NK-92 treated with Interleukin-12 subunit alpha and Interleukin-12 subunit beta, amount 100 ng/mL, for 24 hours (cell line): ENCODE results near the gene CCNL2.
"Not testable (repeated sequence)": the region's sequence is repeated elsewhere in the genome, so short reads cannot be mapped to it uniquely, and the experiment has no call there.

Experiments used
- DNase-seq: peaks from one replicate; lab custom pipeline; 2025; lab: John Stamatoyannopoulos, UW

The CCNL2 gene

DNA sequence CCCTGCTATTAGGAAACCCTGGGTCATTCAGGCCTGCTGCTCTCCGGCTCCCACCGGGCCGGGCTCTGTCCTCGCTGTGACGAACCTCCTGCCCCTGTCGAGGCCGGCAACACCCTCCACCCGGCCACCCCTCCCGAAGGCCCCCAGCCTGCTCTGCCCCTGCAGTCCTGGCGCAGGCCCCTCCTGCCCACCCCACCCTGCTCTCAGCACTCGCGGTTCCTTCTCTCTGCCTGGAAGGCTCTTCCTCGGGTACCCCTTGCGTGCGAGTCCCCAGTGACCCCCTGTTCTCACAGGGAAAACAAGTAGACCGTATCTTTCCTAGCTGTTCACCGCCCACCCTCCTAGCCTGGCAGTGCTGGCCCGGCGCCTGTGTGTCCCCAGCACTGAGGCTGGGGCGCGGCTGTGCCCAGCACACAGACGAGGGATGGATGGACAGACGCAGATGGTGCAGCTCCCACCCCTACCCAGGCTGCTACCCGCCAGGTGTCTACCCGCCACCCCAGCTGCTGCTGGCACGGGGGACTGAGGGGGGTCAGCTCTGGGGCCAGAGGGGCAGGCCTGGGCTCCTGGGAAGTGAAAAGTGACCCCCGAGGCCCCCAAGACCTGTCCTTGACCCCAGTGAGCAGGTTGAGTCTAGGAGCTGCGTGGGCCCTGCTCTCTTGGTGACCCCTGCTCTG is 33.3 kb upstream of the CCNL2 start:
- DNase-seq: no peak

DNA sequence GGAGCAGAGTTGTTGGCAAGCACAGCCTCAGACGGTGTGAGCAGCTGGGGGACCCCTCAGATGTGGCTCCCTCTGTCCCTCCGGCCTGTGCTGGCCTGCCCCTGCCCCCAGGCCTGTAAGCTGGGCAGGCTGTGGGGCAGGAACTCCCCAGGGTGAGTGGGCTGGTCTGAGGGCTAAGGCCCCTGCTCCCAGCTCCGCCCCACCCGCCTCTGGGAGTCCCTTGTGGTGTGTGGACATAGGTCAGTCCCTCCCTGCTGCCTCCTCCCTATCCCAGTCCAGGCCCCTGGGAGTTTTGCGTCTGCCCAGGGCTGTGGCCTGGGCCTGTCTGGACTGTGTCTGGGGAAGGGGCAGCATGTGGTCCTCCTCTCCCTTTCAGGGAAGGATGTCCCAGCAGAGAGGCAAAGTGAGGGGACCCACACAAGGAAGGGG is 32.7 kb upstream of the CCNL2 start:
- DNase-seq: no peak

DNA sequence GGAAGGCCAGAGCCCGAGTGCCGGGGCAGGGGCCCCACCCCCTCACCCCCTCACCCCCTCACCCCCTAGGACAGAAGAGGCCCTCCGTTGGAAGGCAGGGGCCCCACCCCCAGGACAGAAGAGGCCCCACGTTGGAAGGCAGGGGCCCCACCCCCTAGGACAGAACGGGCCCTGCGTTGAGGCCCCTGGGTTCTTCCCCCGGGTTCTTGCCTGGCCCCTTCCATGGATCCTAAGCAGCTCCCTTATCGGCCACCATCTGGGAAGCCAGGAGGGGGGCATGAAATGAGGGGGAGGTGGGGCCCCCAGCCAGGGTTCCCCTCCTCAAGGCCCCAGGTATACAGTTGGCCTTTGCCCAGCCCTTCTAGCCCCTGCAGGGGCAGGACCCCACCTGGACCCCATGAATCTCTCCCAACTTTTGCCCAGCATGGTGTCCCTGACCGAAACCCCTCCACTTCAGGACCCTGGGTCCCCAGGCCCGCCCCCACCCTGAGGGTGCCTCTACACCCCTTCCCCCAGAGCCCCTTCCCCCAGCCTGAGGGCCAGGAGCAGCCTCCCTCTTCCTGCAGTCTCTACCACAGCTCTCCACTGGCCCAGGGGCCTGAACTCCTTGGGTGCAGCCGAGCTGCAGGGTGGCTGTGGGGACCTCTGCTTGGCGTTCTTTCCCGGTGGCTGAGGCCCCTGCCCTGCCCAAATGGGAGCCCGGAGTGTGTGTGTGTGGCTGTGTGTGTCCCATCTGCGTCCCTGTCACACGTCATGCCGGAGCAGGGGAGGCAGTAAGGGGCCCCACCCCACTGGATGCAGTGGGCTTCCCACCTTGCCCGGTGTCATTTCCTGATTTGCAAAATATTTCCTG is 32.1 kb upstream of the CCNL2 start:
- DNase-seq: no peak

DNA sequence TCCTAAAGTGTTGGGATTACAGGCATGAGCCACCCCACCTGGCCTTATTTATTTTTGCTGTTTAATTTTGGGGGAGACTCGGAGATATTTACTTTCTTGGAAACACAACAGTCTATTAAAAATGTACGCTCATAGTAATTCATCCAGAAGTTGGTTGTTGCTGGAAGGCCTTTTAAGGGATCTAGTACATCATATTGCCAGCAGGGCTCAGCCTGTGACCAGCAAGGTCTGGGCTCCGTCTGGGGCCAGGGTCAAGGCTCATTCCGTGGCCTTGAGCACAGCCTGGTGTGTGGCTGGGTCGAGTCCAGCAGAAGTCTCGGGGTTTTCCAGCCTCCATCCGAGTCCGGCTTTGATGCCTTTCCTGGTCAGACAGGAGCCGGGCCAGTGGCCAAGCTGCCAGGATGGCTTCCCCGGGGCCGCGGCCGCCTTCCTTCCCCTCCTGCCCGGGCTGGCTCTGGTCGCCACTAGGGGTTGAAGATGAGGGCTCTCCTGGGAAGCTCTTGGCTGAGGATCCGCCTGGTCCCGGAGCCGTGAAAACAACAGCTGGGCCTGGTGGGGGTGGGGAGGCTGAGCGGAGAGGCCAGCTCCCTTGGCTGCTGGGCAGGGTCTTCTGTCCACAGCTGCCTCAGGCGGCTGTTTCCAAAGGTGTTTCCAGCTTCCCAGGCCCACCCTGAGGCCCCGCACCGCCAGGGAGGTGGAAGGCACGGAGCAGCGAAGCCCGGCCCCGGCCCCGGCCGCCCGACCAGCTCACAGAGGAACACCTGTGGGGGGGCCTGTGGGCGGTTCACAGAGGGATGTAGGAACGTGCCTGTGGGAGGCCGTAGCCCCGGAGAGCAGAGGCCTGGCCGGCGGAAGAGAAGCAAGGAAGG is 31.2 kb upstream of the CCNL2 start:
- DNase-seq: no peak

DNA sequence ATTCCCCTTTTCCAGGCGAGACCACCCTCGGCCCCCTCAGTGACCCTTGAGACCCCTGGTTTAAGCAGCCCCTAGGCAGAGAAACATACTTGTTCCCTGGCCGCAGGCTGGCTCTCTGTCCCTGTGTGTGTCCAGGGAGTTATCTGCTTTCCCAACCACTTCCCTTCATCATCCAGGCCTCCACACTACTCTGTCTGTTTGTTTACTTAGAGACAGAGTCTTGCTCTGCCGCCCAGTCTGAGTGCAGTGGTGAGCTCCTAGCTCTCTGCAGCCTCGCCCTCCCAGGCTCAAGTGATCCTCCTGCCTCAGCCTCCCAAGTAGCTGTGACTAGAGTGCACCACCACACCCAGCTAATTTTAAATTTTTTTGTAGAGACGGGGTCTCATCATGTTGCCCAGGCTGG is 30.5 kb upstream of the CCNL2 start:
- no peak for DNase-seq

DNA sequence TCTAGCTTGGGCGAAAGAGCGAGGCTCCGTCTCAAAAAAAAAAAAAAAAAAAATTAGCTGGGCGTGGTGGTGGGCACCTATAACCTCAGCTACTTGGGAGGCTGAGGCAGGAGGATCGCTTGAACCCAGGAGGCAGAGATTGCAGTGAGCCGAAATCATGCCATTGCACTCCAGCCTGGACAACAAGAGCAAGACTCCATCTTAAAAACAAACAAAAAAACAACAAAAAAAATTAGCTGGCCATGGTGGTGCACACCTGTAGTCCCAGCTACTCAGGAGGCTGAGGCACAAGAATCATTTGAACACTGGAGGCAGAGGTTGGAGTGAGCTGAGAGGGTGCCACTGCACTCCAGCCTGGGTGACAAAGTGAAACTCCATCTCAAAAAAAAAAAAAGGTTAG is 29.8 kb upstream of the CCNL2 start:
- not testable (repeated sequence) for DNase-seq

DNA sequence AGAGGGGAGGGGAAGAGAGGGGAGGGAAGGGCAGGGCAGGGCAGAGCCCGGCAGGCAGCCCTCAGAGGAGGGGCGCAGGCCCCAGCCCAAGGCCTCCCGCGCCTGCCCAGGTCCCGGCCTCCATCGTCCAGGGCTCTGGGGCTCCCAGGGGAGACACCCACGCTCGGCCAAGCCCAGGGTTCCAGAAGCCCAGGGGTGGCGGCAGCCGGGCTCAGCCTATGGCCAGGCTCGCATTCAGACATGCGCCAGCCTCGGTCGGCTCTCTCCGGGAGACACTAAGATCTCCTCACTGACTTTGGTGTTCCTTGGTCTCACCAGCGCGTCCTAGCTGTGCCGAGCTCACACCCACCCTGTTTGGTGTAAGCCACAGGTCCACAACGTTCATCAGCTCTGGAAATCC is 29.0 kb upstream of the CCNL2 start:
- no peak for DNase-seq

DNA sequence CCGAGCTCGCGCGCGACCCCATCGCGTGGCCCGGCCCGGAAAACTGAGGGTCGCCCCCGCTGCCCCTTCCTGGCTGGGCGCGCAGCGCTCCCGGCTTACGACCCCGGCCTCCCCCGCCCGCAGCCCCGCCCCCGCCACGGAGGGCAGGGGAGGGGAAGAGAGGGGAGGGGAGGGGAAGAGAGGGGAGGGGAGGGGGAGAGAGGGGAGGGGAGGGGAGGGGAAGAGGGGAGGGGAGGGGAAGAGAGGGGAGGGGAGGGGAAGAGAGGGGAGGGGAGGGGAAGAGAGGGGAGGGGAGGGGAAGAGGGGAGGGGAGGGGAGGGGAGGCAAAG is 28.6 kb upstream of the CCNL2 start:
- DNase-seq: no peak

DNA sequence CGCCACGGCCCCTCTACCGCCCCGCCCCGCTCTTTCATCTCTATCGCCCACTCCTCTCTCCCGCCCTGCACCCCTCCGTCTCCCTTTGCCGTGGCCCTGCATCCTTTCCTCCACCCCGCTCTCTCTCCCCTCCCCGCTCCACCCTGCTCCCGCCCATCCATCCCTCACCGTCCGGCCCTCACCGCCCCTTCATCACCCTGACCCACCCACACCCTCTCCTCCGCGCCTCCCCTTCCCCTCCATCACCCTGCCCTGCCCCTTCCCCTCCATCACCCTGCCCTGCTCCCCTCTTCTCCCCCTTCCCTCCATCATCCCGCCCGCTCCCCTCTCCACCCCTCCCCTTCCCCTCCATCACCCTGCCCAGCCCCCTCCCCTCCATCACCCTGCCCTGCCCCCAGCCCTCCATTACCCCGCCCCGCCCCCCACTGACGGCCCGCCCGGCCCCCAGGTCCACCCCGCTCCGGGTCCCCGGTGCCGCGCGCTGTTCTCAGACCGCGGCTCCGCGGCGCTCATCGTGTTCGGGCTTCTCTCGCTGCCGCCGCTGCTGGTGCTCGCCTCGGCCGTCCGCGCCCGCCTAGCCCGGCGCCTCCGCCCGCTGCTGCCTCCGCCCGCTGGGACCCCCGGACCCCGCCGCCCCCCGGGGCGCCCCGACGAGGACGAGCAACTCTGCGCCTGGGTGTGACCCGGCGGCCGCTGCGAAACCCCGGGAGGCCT is 28.1 kb upstream of the CCNL2 start:
- DNase-seq: no peak

DNA sequence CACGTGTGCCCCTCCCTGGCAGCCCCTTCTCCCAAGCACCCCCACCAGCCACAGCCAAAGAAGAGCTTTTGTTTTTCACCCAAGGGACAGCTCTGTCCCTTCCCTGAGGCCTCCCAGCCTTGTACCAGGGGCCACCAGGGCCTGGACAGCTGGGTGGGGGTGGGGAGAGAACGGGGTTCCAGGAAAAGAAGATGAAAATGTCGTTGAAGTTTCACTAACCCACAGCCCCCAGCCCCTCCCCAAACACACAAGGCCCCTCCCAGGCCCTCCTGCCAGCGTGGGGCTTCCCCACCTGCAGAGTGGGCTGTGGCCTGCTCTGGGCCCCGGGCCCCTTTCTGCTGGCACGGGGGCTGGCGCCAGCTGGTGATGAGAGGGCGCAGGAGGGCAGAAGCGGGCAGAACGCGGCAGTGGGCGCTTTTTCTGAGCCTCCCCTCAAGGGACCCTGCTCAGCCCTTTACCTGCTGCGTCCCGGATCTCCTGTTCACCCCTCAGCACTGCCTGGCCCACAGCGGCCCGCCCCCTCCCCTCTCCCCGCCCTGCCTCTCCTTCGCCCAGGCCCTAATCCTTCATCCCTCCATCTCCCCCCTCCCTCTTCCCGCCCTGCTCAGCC is 27.5 kb upstream of the CCNL2 start:
- no peak for DNase-seq

DNA sequence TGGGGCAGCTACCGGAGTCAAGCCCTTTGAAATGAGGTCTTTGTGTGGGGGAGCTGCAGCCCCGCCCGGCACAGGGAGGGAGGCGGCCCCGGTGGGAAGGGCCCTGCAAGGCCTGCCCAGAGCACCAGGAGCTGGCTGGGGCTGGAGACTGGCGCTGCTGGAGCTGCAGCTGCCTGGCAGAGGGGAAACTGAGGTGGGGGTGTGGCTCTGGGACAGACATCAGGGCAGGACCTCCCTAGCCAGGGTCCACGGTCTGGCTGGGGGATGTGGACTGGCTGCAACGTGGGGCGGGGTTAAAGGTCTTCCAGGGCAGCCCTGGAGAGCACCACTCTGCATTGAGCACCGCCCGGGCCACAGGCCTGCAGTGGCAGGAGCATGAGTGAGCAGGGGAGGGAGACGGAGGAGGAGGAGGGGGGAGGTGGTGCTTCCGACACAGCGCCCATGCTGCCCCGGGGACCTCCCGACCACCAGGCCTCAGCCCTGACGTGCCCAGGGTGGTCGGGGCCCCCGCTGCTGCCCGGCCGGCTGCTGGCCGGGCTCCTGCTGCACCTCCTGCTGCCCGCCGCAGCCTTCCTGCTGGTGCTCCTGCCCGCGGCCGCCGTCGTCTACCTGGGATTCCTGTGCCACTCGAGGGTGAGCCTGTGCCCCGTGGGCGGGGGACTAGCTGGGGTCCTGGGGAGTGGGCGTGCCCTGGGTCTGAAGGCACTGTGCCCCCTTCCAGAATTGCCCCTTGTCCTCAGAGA is 26.8 kb upstream of the CCNL2 start:
- no peak for DNase-seq

DNA sequence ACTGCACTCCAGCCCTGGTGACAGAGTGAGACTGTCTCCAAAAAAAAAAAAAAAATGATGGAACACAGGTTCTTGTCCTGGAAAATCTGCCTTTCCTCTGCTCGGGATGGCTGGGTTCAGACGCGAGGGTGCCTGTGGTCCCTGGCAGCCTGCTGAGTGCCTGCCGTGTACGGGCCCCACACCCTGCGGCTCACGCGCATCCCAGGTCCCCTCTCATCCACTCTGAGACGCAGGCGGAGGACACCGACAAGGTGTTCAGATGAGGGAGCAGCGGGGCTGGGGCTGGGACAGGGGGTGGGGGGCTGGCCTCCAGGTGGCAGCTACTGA is 26.3 kb upstream of the CCNL2 start:
- no peak for DNase-seq

DNA sequence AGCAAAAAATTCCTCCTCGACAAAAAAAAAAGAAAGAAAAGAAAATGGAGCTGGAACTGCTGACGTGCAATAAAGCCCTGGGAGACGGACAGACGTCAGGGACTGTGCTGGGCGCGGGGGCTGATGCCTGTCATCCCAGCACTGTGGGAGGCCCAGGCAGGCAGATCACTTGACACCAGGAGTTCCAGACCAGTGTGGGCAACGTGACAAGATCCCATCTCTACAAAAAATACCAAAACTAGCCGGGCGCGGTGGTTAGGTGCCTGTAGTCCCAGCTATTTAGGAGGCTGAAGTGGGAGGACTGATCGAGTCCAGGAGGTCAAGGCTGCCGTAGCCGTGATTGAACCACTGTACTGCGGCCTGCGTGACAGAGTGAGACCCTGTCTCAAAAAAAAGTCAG is 25.6 kb upstream of the CCNL2 start:
- no peak for DNase-seq

DNA sequence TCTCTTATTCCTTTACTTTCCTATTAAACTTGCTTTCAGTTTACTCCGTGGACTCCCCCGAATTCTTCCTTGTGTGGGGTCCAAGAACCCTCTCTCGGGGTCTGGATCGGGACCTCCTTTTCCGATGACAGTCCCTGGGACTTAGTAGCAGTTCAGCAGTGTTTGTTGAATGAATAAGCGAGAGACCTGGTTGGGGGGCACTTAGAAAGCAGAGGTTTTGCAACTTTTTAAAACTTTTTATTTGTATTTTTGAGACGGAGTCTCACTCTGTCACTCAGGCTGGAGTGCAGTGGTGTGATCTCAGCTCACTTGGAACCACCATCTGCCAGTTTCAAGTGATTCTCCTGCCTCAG is 24.1 kb upstream of the CCNL2 start:
- DNase-seq: no peak

DNA sequence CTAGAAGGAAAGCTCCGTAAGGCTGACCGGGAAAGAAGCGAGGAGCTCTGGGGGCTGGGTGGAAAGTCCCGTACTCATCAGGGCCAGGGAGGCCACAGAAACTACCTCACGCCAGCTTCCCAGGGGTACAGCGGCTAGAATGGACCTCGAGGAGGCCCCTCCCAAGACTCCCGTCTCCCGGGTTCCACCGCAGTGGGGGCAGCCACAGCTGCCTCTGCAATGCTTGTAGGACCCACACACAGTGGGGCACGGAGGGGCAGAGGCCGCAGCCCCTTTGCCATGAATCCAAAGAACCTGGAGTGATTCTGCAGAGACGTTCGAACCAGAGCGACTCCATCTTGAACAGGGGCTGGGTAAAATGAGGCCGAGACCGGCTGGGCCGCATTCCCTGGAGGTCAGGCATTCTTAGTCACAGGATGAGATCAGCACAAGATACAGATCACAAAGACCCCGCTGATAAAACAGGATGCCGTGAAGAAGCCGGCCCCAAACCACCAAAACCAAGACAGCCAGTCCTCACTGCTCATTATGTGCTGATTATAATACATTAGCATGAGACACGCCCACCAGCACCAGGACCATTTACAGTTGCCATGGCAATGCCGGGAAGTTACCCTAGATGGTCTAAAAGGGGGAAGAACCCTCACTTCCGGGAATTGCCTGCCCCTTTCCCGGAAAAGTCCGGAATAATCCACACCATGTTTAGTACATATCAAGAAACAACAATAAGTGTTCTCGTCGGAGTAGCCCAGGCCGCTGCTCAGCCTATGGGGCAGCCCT is 23.5 kb upstream of the CCNL2 start:
- DNase-seq: no peak

DNA sequence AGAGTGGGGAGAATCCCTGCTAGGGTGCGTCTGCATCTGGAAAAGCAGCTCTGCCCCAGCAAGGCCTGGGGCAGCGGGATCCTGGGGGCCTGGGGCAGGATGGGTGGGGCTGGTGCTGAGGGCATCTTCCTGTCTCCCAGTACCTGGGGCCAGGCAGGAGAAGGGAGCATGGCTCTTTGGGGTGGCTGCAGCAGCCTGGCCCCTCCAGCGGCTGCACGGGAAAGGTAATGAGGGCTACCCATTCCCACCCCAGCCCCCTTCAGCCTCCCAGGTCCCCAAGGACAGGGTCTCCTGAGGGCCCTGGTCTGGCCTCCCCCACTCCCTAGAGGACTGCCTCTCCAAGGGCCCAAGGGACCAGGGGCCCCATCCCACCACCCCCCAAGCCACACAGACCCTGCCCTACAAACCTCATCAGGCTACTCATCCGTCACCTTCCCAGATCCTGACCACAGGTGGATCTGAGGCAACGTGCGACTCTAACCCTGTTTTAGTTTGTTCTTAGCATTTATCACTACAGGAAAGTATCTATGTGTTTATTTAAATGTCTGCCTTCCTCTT is 22.9 kb upstream of the CCNL2 start:
- no peak for DNase-seq

DNA sequence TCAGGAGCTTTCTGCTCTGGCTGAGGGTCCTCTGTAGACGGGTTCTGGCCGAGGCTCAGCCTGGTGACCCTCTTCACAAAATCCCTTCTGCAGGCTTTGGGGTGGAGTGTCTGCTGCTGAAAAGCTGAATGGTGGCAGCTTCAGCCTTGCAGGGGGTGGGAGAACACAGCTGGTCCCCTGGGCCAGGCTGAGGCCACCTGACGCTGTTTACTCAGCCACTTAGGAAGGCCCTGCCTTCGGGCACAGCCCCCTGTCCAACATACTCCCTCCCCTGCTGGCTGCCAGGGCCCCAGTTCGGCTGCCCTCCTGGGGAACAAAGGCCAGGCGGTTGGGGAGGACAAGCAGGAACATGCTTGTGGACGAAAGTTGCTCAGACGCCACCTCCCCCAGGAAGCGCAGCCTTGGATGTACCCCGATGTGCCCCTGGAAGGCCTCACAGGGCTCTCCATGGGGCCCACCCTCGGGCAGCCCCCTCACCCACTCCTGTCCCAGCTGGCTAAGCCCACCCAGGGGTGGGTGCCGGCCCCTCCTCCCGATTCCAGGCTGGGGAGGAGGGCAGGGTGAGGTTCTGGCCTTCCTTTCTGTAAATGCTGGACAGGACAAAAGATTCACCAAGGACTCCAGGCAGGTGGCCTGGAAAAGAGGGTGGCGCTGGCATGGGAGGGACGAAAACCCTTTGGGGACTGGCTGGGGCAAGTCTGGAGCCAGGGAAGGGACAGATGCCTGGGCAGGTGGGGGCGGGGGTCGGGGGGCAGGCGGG is 22.2 kb upstream of the CCNL2 start, which contains the start of gene ANKRD65:
TSS of gene ANKRD65 (minus strand) at position 130 of the 760 bp plus-strand sequence. CDS start 271 bp downstream, outside the sequence.
- no peak for DNase-seq

DNA sequence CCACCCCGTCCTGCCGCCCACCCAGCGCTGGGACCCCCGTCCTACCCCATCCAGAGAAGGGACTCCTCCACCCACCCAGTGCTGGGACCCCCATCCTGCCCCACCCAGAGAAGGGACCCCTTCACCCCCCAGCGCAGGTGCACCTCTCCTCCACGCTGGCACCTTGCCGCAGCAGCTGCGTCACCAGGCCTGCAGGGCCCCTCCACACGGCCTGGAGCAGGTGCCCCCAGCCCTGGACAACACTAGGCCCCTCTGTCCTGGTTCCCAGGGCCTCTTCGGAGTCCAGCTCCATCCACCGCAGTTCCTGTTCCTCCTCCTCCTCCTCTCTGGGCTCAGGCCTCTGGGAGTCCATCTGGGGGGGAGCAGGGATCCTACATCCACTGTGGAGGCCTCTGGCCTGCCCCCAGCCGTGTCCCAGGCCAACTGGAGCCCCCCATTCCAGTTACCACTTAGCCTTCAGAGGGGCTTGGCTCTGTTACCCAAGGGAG is 21.6 kb upstream of the CCNL2 start:
- no peak for DNase-seq
